ENCODE measurements around the gene ZBED4.
A peak's percentile ranks its signal among the peaks of the same experiment; 100 is the strongest.

The ZBED4 gene

GRCh38 chr22:49922484-49922883, 68.8 kb downstream of the ZBED4 start:
- no peak for DNase-seq (ENCODE audit: low spot score)

- no peak for DNase-seq (ENCODE audit: low spot score)
Observed at GRCh38 chr22:49922926-49923325, 69.3 kb downstream of the ZBED4 start.

GRCh38 chr22:49923445-49923844, 69.8 kb downstream of the ZBED4 start:
- no peak for DNase-seq (ENCODE audit: low spot score)

DNA sequence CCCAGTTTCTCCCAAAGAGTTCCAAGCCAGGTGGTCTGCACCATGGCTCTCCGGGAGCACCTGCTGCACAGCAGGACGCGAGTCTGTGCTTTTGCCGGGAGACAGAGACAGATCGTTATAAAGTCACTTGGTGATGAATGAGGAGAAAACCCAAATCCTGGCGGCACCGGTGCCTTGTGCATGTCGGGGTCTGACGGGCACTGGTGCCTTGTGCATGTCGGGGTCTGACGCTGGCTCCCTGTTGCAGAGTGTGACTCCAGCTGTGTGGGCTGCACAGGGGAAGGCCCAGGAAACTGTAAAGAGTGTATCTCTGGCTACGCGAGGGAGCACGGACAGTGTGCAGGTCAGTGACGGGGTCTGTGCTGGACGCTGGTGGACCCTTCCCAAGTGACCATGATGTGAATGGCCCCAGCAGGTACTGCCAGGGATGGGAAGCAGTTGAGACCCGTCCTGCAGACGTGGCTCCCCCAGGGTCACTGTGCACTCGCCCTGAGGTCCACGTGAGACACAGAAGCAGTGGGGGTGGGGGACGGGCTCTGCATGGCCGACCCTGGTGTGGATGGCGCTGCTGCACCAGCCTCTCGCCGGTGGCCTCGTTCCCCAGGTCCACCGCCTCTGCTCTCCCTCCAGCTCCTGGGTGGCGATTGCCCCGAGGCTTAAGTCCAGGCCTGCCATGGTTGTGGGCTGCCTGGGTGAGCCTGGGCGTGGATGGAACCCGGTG, 70.6 kb downstream of the ZBED4 start:
- no peak for DNase-seq (ENCODE audit: low spot score)

- no peak for DNase-seq (ENCODE audit: low spot score)
Observed at GRCh38 chr22:49925525-49926128, 72.0 kb downstream of the ZBED4 start.

DNA sequence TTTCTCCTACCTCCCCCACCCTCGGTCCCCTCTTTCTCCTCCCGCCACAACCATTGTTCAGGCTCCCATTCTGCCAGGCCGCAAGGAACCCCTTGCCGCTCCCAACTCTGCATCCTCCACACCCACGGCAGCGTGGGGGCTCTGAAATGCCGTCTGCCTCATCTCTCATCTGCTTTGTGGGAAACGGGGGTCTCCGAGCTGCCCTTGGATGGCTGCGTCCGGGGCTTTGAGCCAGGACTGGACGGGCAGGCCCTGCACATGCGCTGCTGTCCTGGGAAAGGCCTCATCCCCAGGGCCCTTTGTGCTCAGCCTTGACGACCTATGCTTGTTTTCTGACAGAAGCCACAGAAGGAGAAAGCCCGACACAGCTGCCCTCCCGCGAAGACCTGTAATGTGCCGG, 73.3 kb downstream of the ZBED4 start:
- DNase-seq (ENCODE audit: low spot score) = no peak

- DNase-seq (ENCODE audit: low spot score) = no peak
Observed at GRCh38 chr22:49927483-49928184, 74.0 kb downstream of the ZBED4 start.

DNA sequence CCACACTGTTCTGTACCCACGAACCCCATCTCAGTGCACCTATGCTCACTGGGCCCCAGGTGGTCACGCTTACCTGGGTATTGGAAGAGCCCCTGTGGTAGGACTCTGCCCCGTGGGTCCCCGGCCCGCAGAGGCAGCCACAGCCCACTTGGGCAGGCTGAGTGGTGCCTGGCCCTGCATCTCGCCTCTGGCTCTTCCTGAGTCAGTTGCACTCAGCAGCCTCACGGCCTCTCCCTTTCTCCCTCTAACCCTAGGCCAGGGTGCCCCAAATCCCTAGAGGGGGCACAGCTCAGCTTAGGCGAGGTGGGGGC, 74.5 kb downstream of the ZBED4 start:
- DNase-seq (ENCODE audit: low spot score) = no peak

DNA sequence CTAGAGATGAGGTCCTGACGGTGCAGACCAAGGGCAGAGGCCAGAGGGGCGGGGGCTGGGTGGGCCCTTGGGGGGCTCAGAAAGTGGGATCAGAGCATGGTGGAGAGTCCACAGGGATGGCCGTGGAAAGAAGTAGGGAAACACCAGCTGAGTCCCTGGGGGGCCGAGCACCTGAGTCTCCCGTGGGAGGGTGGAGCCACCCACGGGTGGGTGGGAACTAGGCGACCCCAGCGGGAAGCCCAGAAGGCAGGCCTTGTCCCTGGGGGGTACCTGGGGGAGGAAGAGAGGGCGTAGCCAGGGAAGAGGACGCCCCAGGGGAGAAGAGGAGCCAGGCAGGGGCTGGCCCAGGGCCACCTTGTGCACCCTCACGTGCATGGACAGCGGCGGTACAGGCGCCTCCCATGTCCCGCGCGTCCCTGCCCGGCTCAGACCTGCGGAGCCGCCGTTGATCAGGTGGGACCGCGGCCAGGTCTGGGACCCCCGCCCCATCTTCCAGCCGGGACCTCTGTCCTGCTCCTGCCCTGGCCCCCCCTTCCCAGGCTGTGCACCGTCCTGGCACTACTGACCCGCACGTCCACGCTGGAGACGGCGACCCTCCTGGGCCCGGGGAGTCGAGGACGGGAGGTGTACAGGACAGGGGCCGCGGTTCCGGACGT, 75.0 kb downstream of the ZBED4 start:
- DNase-seq (ENCODE audit: low spot score) = no peak

- DNase-seq (ENCODE audit: low spot score) = peak; percentile 82
Observed at GRCh38 chr22:49929211-49929979, 75.8 kb downstream of the ZBED4 start.

DNA sequence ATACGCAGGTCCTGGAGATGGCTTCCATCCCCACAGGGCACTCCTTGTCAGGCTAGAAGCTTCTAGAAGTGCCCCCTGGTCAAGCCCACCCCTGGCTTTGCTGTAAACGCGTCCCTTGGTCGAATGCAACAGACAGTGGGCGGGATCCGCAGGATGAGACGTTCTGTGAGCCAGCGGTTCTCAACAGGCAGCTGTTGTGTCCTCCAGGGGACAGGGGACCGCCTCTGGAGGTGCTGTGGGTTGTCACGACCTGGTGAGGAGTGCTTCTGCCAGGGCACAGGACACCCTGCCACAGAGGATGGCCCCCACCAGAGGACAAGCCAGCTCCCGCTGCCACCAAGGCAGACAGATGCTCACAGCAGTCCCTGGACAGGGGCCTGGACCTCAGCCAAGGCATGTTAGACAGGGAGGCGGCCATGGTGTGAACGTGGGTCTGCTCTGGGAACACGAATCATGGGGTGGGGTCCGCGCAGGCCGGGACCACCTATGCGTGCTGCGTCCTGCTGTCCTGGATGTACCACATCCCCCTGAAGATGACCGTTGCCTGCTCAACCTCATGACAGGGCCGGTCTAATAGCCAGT, 76.4 kb downstream of the ZBED4 start:
- DNase-seq (ENCODE audit: low spot score) = no peak

DNA sequence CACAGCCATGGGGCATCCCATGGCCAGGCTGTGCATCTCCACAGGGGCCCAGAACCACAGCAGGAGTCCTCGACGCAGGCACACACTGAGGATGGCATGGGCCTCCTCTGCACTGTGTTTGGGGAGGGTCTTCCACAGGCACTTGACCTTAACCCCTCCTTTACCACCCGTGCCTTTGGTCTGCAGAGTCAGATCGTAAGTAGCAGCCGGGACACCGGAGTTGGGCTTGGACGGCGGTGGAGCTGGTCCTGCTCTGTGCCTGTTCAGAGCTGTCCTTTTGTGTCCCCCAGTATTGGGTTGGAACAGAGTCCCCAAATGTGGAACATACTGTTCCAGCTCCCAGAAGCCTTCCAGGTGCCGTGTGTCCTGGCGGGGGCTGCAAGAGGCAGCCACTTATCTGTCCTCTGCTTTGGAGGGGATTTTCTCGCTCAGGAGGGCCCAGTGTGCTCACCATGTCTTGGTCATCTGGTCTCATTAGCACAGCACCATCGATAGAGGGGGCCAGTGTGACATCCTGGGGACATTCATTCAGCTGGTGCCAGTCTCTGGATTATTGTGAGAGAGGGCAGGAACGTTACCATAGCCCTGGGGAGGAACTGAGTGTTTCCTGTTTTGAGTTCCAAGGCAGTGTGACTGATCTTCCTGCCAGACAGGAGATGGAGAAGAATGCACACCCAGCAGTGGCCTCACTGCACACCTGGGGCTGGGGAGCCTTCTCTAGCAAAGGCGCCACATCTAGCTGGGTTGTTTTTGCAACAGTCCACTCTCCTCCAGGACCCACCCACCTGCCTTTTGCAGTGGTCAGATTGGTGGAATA, 77.2 kb downstream of the ZBED4 start:
- DNase-seq (ENCODE audit: low spot score) = peak; percentile 82

DNA sequence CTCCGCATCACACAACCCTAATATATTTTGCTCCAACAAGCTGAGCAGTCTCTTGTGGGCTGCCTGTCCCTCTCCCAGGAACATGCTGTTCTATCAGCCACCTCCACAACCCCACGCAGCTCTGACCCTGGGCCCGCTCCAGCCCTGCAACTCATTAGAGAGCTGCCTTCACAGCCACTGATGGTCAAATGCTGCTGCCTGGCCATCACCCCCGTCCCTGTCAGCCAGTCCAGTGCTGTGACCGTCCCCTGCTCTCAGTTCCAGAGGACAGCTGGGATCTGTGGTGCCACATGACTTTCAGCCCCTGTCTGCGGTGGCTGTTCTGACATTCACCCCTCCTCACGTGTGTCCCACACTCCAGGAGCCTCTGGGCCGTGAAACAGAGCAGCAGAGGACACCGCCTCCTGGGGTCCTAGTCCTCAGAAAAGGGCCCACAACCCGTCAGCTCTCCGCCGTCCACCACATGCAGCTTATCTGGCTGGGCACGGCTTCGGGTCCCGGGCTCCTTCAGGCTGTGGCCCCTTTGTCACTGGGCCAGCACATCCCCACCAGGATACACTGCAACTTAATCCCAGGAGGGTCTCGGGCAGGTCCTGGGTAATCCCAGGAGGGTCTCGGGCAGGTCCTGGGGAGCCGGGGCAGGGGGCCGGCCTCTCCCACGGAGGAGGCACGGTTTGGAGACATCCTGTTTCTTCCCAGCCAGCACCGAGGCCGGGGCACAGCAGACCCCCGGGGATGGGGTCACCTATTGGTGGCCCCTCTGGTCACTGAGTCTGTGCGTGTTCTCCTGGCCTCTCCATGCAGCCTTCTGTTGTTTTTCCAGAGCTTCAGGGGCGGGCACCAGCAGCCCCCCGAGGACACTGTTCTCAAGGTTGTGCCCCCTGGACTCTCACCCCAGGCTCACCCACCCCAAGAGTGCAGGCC, 79.9 kb downstream of the ZBED4 start:
- no peak for DNase-seq (ENCODE audit: low spot score)

GRCh38 chr22:49934160-49934890, 80.7 kb downstream of the ZBED4 start:
- DNase-seq (ENCODE audit: low spot score) = no peak

GRCh38 chr22:49934891-49935557, 81.4 kb downstream of the ZBED4 start:
- peak; percentile 61 for DNase-seq (ENCODE audit: low spot score)

GRCh38 chr22:49935561-49935960, 81.9 kb downstream of the ZBED4 start:
- no peak for DNase-seq (ENCODE audit: low spot score)

GRCh38 chr22:49936018-49936972, 82.7 kb downstream of the ZBED4 start:
- DNase-seq (ENCODE audit: low spot score) = peak; percentile 78

Measured in hepatic stellate cell (primary cell).